GM23338 (cell line): ENCODE results near the gene CPA1. TPM values are rescaled to one million over a fixed set of nuclear protein-coding genes. Genes with fewer than 3 reads are reported as not detected.

ENCODE experiments used
- ATAC-seq: fragments of 200-7000 bp; cut with Tn5 transposase; 3 replicates; pipeline ENCODE4 v1.9.1; 2020
- DNase-seq: peaks from one replicate; pipeline ENCODE4 v3.0.0-alpha.2; 2015; ENCODE audit warnings: low spot score
- H2AFZ ChIP-seq: fragments of 200-600 bp; sonication (generic); 2 replicates; pipeline ENCODE4 v1.8.0; 2016; ENCODE audit warnings: antibody characterized with exemption, mild to moderate bottlenecking, moderate library complexity
- H3F3A ChIP-seq: fragments of 200-600 bp; sonication (generic); replicated peaks from 2 replicates; pipeline ENCODE4 v1.8.0; 2017; ENCODE audit warnings: antibody characterized with exemption, mixed run types, low read depth
- H3K27ac ChIP-seq: fragments of 200-600 bp; sonication (generic); 2 replicates; pipeline ENCODE4 v1.6.1; 2016; ENCODE audit warnings: low read depth
- H3K27me3 ChIP-seq: fragments of 200-600 bp; sonication (generic); 2 replicates; pipeline ENCODE4 v1.8.0; 2016; ENCODE audit warnings: mild to moderate bottlenecking, mixed run types, moderate library complexity; ENCODE audit not compliant: insufficient read depth
- H3K36me3 ChIP-seq: fragments of 200-600 bp; sonication (generic); 2 replicates; pipeline ENCODE4 v1.8.0; 2016; ENCODE audit warnings: mild to moderate bottlenecking; ENCODE audit not compliant: insufficient read depth
- H3K4me1 ChIP-seq: fragments of 200-600 bp; sonication (generic); 2 replicates; pipeline ENCODE4 v1.8.0; 2016; ENCODE audit warnings: mild to moderate bottlenecking, moderate library complexity; ENCODE audit not compliant: insufficient read depth
- H3K4me2 ChIP-seq: fragments of 200-600 bp; sonication (generic); 2 replicates; pipeline ENCODE4 v1.7.1; 2017; ENCODE audit warnings: mixed run types
- H3K4me3 ChIP-seq: fragments of 200-600 bp; sonication (generic); 2 replicates; pipeline ENCODE4 v1.6.1; 2016; ENCODE audit warnings: mixed run types
- H3K79me2 ChIP-seq: fragments of 200-600 bp; sonication (generic); replicated peaks from 2 replicates; pipeline ENCODE4 v1.8.0; 2017; ENCODE audit warnings: mild to moderate bottlenecking; ENCODE audit not compliant: insufficient read depth
- H3K9me2 ChIP-seq: fragments of 200-600 bp; sonication (generic); 2 replicates; pipeline ENCODE4 v1.8.0; 2017; ENCODE audit not compliant: insufficient read depth
- H4K20me1 ChIP-seq: fragments of 200-600 bp; sonication (generic); replicated peaks from 2 replicates; pipeline ENCODE4 v1.8.0; 2017; ENCODE audit warnings: mild to moderate bottlenecking; ENCODE audit not compliant: insufficient read depth
- H3K27ac Mint-ChIP-seq: 2 replicates; pipeline ENCODE4 v1.8.0; 2020; ENCODE audit warnings: inconsistent platforms, mild to moderate bottlenecking, moderate library complexity, mixed read lengths
- H3K27me3 Mint-ChIP-seq: 3 replicates; pipeline ENCODE4 v1.8.0; 2022; ENCODE audit warnings: low read depth, mild to moderate bottlenecking, moderate library complexity, mixed read lengths, inconsistent platforms; ENCODE audit not compliant: insufficient read depth, poor library complexity
- H3K36me3 Mint-ChIP-seq: 3 replicates; pipeline ENCODE4 v1.8.0; 2021; ENCODE audit warnings: low read depth, mild to moderate bottlenecking, inconsistent platforms, moderate library complexity, mixed read lengths
- H3K4me1 Mint-ChIP-seq: 3 replicates; pipeline ENCODE4 v1.8.0; 2020; ENCODE audit warnings: mild to moderate bottlenecking, inconsistent platforms, mixed read lengths
- H3K4me3 Mint-ChIP-seq: 3 replicates; pipeline ENCODE4 v1.8.0; 2021; ENCODE audit warnings: moderate library complexity, mild to moderate bottlenecking, inconsistent platforms, mixed read lengths
- H3K9me3 Mint-ChIP-seq: 3 replicates; pipeline ENCODE4 v1.8.0; 2020; ENCODE audit warnings: moderate library complexity, mild to moderate bottlenecking, inconsistent platforms, mixed read lengths
- CREB1 ChIP-seq: fragments of 250-450 bp; sonication (Bioruptor Pico); IDR thresholded peaks from 2 replicates; pipeline ENCODE4 v1.5.0; 2020; ENCODE audit warnings: low read depth, mild to moderate bottlenecking, moderate library complexity
- CTCF ChIP-seq, 2 experiments: fragments of 200-600 bp in 1 of 2; sonication (generic) in 1 of 2; conservative IDR thresholded peaks; 2 replicates each; pipeline versions ENCODE4 v1.5.1 to v1.6.1; 2016 to 2017; ENCODE audit warnings: antibody characterized with exemption in 2 of 2, low read depth in 2 of 2, mild to moderate bottlenecking in 2 of 2, moderate library complexity in 1 of 2
- ETS1 ChIP-seq: IDR thresholded peaks from 2 replicates; pipeline ENCODE4 v1.6.1; 2016; ENCODE audit warnings: antibody characterized with exemption
- EZH2 ChIP-seq: fragments of 200-600 bp; sonication (generic); IDR thresholded peaks from one replicate; pipeline ENCODE4 v1.8.0; 2017; ENCODE audit warnings: antibody characterized with exemption, mild to moderate bottlenecking, low read depth; ENCODE audit not compliant: unreplicated experiment
- EZH2phosphoT487 ChIP-seq: fragments of 200-600 bp; sonication (generic); IDR thresholded peaks from one replicate; pipeline ENCODE4 v1.8.1; 2018; ENCODE audit warnings: antibody characterized with exemption; ENCODE audit not compliant: unreplicated experiment
- JUNB ChIP-seq: IDR thresholded peaks from one replicate; pipeline ENCODE4 v1.6.1; 2016; ENCODE audit warnings: antibody characterized with exemption; ENCODE audit not compliant: unreplicated experiment
- NANOG ChIP-seq: IDR thresholded peaks from 2 replicates; pipeline ENCODE4 v1.6.1; 2016; ENCODE audit warnings: antibody characterized with exemption, borderline replicate concordance
- POLR2AphosphoS5 ChIP-seq: IDR thresholded peaks from 2 replicates; pipeline ENCODE4 v1.6.1; 2016; ENCODE audit warnings: antibody characterized with exemption, low read depth
- REST ChIP-seq: IDR thresholded peaks from one replicate; pipeline ENCODE4 v1.6.1; 2018; ENCODE audit warnings: antibody characterized with exemption; ENCODE audit not compliant: unreplicated experiment
- STAT1 ChIP-seq: IDR thresholded peaks from one replicate; pipeline ENCODE4 v1.6.1; 2016; ENCODE audit warnings: antibody characterized with exemption; ENCODE audit not compliant: unreplicated experiment
- ZNF114 ChIP-seq: fragments of 250-450 bp; sonication (Bioruptor Pico); IDR thresholded peaks from 2 replicates; pipeline ENCODE4 v1.5.0; 2020; ENCODE audit warnings: mild to moderate bottlenecking, moderate library complexity
- ZNF331 ChIP-seq: fragments of 250-450 bp; sonication (Bioruptor Pico); IDR thresholded peaks from 2 replicates; pipeline ENCODE4 v1.5.0; 2020; ENCODE audit warnings: low read depth, mild to moderate bottlenecking, moderate library complexity
- ZNF462 ChIP-seq: fragments of 250-450 bp; sonication (Bioruptor Pico); IDR thresholded peaks from 2 replicates; pipeline ENCODE4 v1.5.0; 2020; ENCODE audit warnings: mild to moderate bottlenecking, moderate library complexity
- polyA plus RNA-seq: library from polyadenylated mRNA; unstranded; fragments of >200 nt; fragmentation: Nextera tagmentation; extraction: Ambion mirVana; gene quantifications from 2 replicates; pipeline ENCODE4 v1.2.1, GENCODE V29; 2016
- total RNA-seq: library from RNA; depleted of rRNA; stranded (reverse); fragments of >200 nt; shearing (Covaris generic); gene quantifications from 2 replicates; pipeline ENCODE4 v1.2.3, GENCODE V29; 2014

Gene CPA1
- total and polyA plus RNA-seq, 2 experiments from 2014 or later = not detected

- H3K9me3 Mint-ChIP-seq = peaks cover 4% of the 10 kb centered on the region
- no peak for TF ChIP-seq NANOG
- TF ChIP-seq EZH2 = no peak
- no peak for TF ChIP-seq ZNF331 (CRISPR knock-in tag)
- no peak for TF ChIP-seq CREB1 (CRISPR knock-in tag)
- no peak for TF ChIP-seq REST
- TF ChIP-seq JUNB = no peak
- TF ChIP-seq ETS1 = no peak
- no peak for TF ChIP-seq POLR2AphosphoS5
- no peak for TF ChIP-seq ZNF462 (CRISPR knock-in tag)
- no peak for TF ChIP-seq EZH2phosphoT487
- no peak for TF ChIP-seq ZNF114
- no peak for TF ChIP-seq STAT1
- no peak for TF ChIP-seq CTCF (conservative IDR thresholded peaks at IDR 0.05; ENCODE audit: low read depth in 2 of 2)
These were observed 4.1 kb downstream of the CPA1 start for GRCh38 chr7:130384371-130384801.

More at GRCh38 chr7:130384371-130384801, 4.1 kb downstream of the CPA1 start:
- Mint-ChIP-seq H3K27ac (no peak overlapping the region), H3K27me3 (peaks cover 7% of the 10 kb centered on the region), H3K4me3 (no peak overlapping the region), H3K4me1 (peaks cover 4% of the 10 kb centered on the region; the same call in 2 of the 3 replicates), H3K36me3 (peaks cover 3% of the 10 kb centered on the region; the same call in 2 of the 3 replicates)
- Histone ChIP-seq H2AFZ (no peak overlapping the region), H3K4me2 (no peak overlapping the region), H4K20me1 (no peaks in the 10 kb centered on the region), H3K4me3 (no peak overlapping the region), H3F3A (no peaks in the 10 kb centered on the region), H3K36me3 (no peaks in the 10 kb centered on the region), H3K27ac (no peak overlapping the region), H3K27me3 (no peaks in the 10 kb centered on the region), H3K9me2 (peaks cover 6% of the 10 kb centered on the region; the same call in 1 of the 2 replicates), H3K79me2 (no peaks in the 10 kb centered on the region), H3K4me1 (no peaks in the 10 kb centered on the region)
- DNase-seq (no peak), ATAC-seq (no peak)
